ENCODE results near the gene MIF. TPM values are rescaled to one million over a fixed set of nuclear protein-coding genes. Genes with fewer than 3 reads are reported as not detected.
"Not testable (repeated sequence)": the region's sequence is repeated elsewhere in the genome, so short reads cannot be mapped to it uniquely, and the experiment has no call there.

The MIF gene
- 311 and 336 TPM in 2 replicates for total RNA-seq (2014; rRNA removed; shearing (Covaris generic))

DNA sequence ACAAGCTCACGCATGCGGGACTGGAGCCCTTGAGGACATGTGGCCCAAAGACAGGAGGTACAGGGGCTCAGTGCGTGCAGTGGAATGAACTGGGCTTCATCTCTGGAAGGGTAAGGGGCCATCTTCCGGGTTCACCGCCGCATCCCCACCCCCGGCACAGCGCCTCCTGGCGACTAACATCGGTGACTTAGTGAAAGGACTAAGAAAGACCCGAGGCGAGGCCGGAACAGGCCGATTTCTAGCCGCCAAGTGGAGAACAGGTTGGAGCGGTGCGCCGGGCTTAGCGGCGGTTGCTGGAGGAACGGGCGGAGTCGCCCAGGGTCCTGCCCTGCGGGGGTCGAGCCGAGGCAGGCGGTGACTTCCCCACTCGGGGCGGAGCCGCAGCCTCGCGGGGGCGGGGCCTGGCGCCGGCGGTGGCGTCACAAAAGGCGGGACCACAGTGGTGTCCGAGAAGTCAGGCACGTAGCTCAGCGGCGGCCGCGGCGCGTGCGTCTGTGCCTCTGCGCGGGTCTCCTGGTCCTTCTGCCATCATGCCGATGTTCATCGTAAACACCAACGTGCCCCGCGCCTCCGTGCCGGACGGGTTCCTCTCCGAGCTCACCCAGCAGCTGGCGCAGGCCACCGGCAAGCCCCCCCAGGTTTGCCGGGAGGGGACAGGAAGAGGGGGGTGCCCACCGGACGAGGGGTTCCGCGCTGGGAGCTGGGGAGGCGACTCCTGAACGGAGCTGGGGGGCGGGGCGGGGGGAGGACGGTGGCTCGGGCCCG, at the start of gene MIF:
MIF (plus strand) TSS at position 439 of the 765 bp plus-strand sequence; CDS start at position 531, 92 bp downstream.
- DNase-seq (ENCODE audit: low spot score): peak; percentile 79

DNA sequence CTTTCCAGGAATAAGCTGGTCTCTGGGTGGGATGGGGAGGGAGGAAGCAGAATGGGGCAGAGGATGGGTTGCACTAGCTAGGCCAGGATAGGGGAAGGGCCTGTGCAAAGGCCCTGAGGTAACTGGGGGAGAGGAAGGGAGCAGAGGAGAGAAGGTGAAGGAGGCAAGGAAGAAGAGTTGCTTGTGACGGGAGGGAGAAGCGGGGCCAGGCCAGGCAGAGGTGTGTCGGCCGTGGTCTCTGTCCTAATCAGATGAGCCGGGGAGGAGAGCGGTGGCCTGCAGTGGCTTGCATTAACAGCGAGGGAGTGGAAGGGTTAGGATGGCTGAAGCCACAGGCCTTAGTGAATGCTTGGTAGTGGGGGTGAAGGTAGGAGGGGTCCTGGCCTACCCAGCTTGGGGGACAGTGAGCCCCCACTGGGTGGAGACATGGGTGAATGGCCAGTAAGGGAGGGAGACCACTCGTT, 49.4 kb upstream of the MIF start:
- DNase-seq (ENCODE audit: low spot score): no peak

GRCh38 chr22:23845265-23846080, 48.7 kb upstream of the MIF start:
- DNase-seq (ENCODE audit: low spot score): no peak

GRCh38 chr22:23846081-23846469, 48.1 kb upstream of the MIF start:
- DNase-seq (ENCODE audit: low spot score): no peak

DNA sequence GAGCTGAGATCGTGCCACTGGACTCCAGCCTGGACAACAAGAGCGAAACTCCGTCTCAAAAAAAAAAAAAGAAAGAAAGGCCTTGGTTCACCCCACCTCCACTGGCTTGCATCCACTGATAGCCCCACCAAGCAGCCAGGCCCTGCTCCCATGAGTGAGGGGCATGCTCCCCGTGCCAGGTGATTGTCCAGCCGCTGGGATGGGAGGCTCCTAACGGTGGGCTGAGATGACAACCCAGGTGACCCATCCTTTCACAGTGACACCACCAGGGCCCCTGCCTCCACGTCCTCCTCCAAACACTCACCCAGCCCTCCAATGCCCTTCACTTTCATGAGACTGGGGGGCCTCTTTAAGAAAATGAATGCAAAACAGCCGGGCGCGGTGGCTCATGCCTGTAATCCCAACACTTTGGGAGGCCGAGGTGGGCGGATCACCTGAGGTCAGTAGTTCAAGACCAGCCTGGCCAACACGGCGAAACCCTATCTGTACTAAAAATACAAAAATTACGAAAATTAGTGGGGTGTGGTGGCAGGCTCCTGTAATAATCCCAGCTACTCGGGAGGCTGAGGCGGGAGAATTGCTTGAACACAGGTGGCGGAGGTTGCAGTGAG, 46.8 kb upstream of the MIF start:
- no peak for DNase-seq (ENCODE audit: low spot score)

- DNase-seq (ENCODE audit: low spot score): no peak
These were observed 46.0 kb upstream of the MIF start for GRCh38 chr22:23847991-23848864.

GRCh38 chr22:23849009-23850006, 44.9 kb upstream of the MIF start:
- peak; percentile 17 for DNase-seq (ENCODE audit: low spot score)

- DNase-seq (ENCODE audit: low spot score): no peak
These were observed 44.0 kb upstream of the MIF start for GRCh38 chr22:23850136-23850611.

DNA sequence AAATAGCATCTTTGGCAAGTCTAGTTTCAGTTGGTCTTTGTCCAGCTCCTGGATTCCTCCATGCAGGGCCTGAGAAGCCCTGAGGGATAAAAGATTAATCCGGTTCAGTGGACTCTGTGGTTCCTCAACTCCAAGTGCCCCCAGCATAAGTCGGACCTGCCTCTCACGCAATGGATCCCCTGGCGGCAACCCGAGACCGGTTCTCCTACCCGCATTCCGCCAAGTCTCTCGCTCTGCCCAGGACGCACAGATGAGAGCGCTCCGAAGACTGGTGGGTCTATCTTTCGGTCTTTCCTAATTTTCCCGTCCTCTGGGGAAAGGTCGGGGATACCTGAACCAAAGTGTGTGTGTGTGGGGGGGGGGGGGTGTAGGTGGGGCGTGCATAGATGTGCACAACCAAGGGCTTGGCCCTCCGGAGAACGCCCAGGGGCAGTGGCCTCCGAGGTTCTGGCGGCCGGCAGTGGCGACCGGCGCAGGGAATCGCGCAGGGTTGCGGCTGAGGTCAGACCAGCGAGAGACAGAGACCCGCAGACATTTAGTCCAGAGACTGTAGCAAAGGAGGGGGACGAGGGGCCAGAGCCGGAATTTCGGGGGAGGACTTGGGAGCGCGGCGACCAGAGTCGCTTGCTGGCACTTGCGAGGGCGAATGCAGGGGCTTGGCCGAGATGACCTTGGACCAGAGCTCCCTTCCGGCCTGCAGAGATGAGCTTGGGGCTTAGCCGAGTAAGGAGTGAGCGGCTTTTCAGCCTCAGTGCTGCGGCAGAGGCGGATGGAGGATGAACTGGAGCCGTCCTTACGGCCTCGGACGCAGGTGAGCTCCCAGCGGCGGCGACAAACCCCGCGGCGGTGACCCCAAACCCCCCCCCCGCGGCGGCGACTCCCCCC, 37.2 kb upstream of the MIF start:
- no peak for DNase-seq (ENCODE audit: low spot score)

GRCh38 chr22:23857606-23858483, 36.3 kb upstream of the MIF start, which contains the start of gene SLC2A11:
SLC2A11 (plus strand) TSS chr22:23857875; CDS start chr22:23858000, 125 bp downstream.
- DNase-seq (ENCODE audit: low spot score): peak; percentile 95

GRCh38 chr22:23858484-23858815, 35.7 kb upstream of the MIF start:
- DNase-seq (ENCODE audit: low spot score): no peak

- DNase-seq (ENCODE audit: low spot score): no peak
These were observed 35.0 kb upstream of the MIF start for GRCh38 chr22:23859201-23859600.

DNA sequence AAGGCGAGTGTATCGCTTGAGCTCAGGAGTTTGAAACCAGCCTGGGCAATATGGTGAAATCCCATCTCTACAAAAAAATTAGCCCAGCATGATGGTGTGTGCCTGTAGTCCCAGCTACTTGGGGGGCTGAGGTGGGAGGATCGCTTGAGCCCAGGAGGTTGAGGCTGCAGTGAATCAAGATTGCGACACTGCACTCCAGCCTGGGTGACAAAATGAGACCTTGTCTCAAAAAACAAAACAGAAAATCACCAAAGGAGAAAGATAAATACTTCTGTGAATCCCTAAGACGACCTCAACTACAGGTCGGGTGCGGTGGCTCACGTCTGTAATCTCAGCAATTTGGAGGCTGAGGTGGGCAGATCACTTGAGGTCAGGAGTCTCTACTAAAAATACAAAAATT, 34.0 kb upstream of the MIF start:
- not testable (repeated sequence) for DNase-seq (ENCODE audit: low spot score)

DNA sequence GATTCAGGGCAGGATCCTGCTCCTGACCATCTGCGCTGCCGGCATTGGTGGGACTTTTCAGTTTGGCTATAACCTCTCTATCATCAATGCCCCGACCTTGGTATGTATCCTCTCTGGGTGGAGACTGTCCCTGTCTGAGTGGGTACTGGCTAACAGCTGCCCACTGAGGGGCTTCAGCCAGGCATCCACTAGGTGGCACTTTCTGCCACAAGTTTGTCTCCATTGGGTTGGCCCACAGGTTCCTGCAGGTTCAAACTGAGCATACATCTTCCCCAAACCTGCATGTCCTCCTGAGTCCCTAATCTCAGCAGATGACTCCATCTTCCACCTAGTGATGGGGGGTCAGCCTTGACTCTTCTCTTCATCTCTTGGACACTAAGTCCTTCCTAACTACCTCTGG, 32.1 kb upstream of the MIF start:
- peak; percentile 24 for DNase-seq (ENCODE audit: low spot score)

DNA sequence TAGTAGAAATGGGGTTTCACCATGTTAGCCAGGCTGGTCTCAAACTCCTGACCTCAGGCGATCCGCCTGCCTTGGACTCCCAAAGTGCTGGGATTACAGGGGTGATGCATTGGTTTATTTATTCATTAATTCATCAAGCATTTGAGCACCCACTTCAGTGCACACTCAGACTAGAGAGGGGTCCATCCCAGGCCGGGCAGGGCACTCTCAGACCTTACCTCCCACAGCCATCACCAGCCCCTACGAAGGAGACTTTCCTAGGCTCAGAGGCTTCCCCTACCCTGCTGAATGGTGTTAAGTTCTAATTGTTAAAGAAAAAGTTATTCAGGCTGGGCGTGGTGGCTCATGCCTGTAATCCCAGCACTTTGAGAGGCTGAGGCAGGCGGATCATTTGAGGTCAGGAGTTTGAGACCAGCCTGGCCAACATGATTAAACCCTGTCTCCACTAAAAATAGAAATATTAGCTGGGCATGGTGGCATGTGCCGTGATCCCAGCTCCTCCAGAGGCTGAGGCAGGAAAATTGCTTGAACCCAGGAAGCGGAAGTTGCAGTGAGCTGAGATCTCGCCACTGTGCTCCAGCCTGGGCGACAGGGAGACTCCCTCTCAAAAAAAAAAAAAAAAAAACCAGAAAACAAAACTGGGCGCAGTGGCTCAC, 29.6 kb upstream of the MIF start:
- not testable (repeated sequence) for DNase-seq (ENCODE audit: low spot score)

DNA sequence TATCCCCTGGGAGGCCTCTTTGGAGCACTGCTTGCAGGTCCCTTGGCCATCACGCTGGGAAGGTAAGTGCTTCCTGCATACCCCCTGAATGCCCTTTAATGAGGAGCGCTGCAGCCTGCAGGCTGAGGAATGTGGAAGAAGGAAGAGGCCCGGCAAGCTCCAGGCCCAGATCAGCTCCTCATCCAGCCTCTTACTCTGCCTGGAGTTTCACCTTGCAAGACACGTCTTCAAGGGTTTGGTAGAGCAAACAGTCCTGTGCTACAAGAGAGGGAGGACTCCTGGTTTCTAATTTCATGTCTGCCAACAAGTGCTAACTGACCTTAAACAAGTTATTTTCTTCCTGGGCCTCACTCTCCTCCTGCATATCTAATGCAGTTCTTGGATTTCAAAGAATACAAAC, 25.6 kb upstream of the MIF start:
- DNase-seq (ENCODE audit: low spot score): no peak

DNA sequence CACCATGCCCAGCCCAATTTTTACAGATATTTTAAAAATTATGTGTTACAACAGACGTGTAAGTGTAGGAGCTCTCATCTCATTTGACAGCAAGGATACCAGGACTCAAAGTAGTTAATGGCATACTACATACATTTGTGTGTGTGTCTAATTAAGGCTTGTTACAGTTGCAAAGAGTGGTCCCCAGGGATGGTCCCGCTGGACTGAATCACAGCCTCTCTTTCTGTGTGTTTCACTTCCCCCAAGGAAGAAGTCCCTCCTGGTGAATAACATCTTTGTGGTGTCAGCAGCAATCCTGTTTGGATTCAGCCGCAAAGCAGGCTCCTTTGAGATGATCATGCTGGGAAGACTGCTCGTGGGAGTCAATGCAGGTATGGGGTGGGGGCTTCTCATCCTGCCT, 19.3 kb upstream of the MIF start:
- no peak for DNase-seq (ENCODE audit: low spot score)
